Heart left ventricle (tissue), 16 donors: Measurements from ENCODE around the gene C2CD3. TPM values are rescaled to one million over a fixed set of nuclear protein-coding genes. Genes with fewer than 3 reads are reported as not detected.
A peak's percentile ranks its signal among the peaks of the same experiment; 100 is the strongest.

Experiments used
- ATAC-seq, 4 donors: fragments of 200-7000 bp; cut with Tn5 transposase; one replicate each; pipeline ENCODE4 v1.9.1; 2020 to 2022; ENCODE audit warnings: moderate library complexity in 4 of 4, mild to moderate bottlenecking in 3 of 4, moderate number of reproducible peaks in 1 of 4
- DNase-seq, 5 donors: peaks; one replicate each; pipeline ENCODE4 v3.0.0-alpha.2; 2020
- H3K27ac ChIP-seq, 12 donors: fragments of 200-600 bp; sonication (generic) in 4 of 12; one replicate each; pipeline versions ENCODE4 v1.5.0 to v1.8.0; 2016 to 2022; ENCODE audit warnings: mild to moderate bottlenecking in 2 of 12
- H3K27me3 ChIP-seq, 9 donors: fragments of 200-600 bp; sonication (generic) in 2 of 9; one replicate each; pipeline versions ENCODE4 v1.5.1 to v1.8.0; 2016 to 2022; ENCODE audit warnings: mild to moderate bottlenecking in 3 of 9
- H3K36me3 ChIP-seq, 9 donors: fragments of 200-600 bp; sonication (generic) in 2 of 9; one replicate each; pipeline versions ENCODE4 v1.5.0 to v1.8.0; 2018 to 2022; ENCODE audit warnings: mild to moderate bottlenecking in 2 of 9
- H3K4me1 ChIP-seq, 12 donors: fragments of 200-600 bp; sonication (generic) in 4 of 12; one replicate each; pipeline versions ENCODE4 v1.5.0 to v1.8.0; 2016 to 2022; ENCODE audit warnings: mild to moderate bottlenecking in 3 of 12
- H3K4me3 ChIP-seq, 12 donors: fragments of 200-600 bp; sonication (generic) in 4 of 12; one replicate each; pipeline versions ENCODE4 v1.5.0 to v1.8.0; 2017 to 2022; ENCODE audit warnings: mild to moderate bottlenecking in 9 of 12, moderate library complexity in 4 of 12
- H3K9me3 ChIP-seq, 12 donors: fragments of 200-600 bp; sonication (generic) in 4 of 12; one replicate each; pipeline versions ENCODE4 v1.5.0 to v1.8.0; 2016 to 2022; ENCODE audit warnings: mild to moderate bottlenecking in 1 of 12
- POLR2A ChIP-seq, 2 donors: fragments of 450-650 bp; IDR thresholded peaks; one replicate each; pipeline ENCODE4 v1.6.1; 2017; ENCODE audit warnings: antibody characterized with exemption in 2 of 2, mild to moderate bottlenecking in 2 of 2, moderate library complexity in 2 of 2
- WGBS, 4 donors: extraction: QIAGEN DNeasy Blood & Tissue Kit in 2 of 4; methylation state at CpG; one replicate each; pipeline versions ENCODE4 v1.1.5 to v1.1.7; 2013 to 2018; 5-methylcytosine and 5-hydroxymethylcytosine counted together
- intact Hi-C, 10 donors: fragments of 100-400 bp; cut with DNase I; formaldehyde crosslinking; loops; one replicate each; pipeline versions ENCODE4 v1.11.1 to v1.14.2; 2022
- polyA plus RNA-seq, 2 donors: library from polyadenylated mRNA; stranded (reverse); fragments of 200-250 nt; gene quantifications; one replicate each; pipeline ENCODE4 v1.2.3, GENCODE V29; 2013
- total RNA-seq, 9 donors: library from RNA; depleted of rRNA in 2 of 9; stranded (reverse); fragments of >200 nt in 2 of 9; fragmentation: NEBNext Ultra II Directional in 3 of 9; extraction: Animal tissue kit (Norgen Biotek cat#: 25700) in 3 of 9; gene quantifications; one replicate each; pipeline versions ENCODE4 v1.1.0 to v1.2.4, GENCODE V29; 2016 to 2023
- TF ChIP-seq, protein P1 (sequence below), 12 donors: fragments of 200-600 bp; sonication (generic) in 4 of 12; IDR thresholded peaks; one replicate each; pipeline versions ENCODE4 v1.5.0 to v1.8.0; 2018 to 2022; ENCODE audit warnings: antibody characterized with exemption in 12 of 12, mild to moderate bottlenecking in 5 of 12
- donor health status: ischemic (EF 13 %, LVEDD 7.1; RV severe dilation, severe dysfunction).
- donor health status: healthy with polysubstance abuse.
- donor health status: DM: no; HTN: yes; CAD: no.
- donor health status: DM: no; HTN: no; CAD: no.
- donor health status: ischemic (EF 25% LVEDD 6.9; RV normal size, moderate dysfunction).
- donor health status: ischemic (EF 25% LVEDD 5.7; RV mildly dilated, moderate dysfunction).
- donor health status: healthy.
- donor health status: DM: yes; HTN: yes; CAD: no.
- donor health status: ischemic (EF 35%, LVEDD 5.7; RV mildly dilated, moderate dysfunction).
- donor health status: nonischemic (EF 11% LVEDD 7.7; RV severe dilation, severe dysfunction).
- donor health status: DM: yes; HTN: yes; CAD: no.
- donor health status: PGD.
- donor health status: ischemic (EF 29% LVEDD 5.4; RV normal size, mild dysfunction).
- donor health status: nonischemic (EF 23%, LVEDD 6.1; RV moderate dilation, normal function).

The C2CD3 gene
- total and polyA plus RNA-seq, 11 donors = 6.5 to 18.7 (median 12.5) TPM

DNA sequence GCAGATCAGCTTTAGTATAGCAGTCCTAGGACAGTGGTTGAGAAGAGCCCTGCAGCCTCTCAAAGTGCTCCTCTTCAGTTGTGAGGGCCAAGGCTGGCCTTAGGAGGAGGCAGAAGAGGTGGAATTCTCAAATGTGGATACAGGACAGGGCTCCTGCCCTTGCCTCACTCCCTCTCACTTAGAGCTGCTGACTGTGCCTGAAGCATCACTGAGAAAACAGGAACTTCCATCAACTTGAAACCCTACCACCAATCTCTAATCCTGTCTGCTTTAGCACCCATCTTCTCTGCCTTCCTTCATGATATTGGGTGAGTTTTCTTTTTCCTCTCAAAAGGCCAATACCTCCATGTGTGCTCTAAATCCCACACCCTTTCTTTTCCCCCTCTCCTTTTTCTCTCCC lies 147.5 kb downstream of the C2CD3 start:
- peaks cover 0 to 87% (median 18%) of the 10 kb centered on the region in 12 donors for H3K4me1 ChIP-seq
- no peak for TF ChIP-seq POLR2A (IDR thresholded peaks at IDR 0.05)
- TF ChIP-seq, protein P1, sequence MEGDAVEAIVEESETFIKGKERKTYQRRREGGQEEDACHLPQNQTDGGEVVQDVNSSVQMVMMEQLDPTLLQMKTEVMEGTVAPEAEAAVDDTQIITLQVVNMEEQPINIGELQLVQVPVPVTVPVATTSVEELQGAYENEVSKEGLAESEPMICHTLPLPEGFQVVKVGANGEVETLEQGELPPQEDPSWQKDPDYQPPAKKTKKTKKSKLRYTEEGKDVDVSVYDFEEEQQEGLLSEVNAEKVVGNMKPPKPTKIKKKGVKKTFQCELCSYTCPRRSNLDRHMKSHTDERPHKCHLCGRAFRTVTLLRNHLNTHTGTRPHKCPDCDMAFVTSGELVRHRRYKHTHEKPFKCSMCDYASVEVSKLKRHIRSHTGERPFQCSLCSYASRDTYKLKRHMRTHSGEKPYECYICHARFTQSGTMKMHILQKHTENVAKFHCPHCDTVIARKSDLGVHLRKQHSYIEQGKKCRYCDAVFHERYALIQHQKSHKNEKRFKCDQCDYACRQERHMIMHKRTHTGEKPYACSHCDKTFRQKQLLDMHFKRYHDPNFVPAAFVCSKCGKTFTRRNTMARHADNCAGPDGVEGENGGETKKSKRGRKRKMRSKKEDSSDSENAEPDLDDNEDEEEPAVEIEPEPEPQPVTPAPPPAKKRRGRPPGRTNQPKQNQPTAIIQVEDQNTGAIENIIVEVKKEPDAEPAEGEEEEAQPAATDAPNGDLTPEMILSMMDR (IDR thresholded peaks at IDR 0.05) = no peak
- no peaks in the 10 kb centered on the region for H3K9me3 ChIP-seq
- H3K27ac ChIP-seq = peak overlapping the region in 3 of 12 donors; percentile 15 to 97 (median 46)
- H3K36me3 ChIP-seq = peaks cover 0 to 34% (median 0%) of the 10 kb centered on the region in 9 donors
- no peaks in the 10 kb centered on the region for H3K27me3 ChIP-seq
- no peak overlapping the region for H3K4me3 ChIP-seq
- ATAC-seq (no peak), DNase-seq (no peak)
- intact Hi-C loops = loop anchor here in 2 of 10 donors (5.0 to 10.0 kb wide), 2 partner anchors 41 to 58 kb away; partner anchors contain the start of gene UCP2 (in 1 of the 2)

DNA sequence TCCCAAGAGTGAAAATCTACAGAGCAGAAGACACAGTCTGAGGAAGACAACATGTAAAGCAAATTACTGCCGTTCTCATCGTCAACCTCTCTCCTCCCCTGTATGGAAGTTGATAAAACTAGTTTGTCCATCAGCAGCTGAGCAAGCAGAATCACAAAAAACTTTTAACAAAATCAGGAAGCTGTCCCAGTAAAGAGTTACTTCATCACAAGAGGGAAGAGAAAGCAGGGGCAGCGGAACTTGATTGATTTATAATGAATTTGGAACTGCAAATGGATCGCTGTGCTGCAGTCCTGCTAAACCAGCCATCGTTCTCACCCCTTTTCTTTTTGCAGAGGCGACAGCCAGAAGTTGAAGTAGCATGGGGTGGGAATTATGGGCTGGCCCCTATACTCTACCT lies 148.3 kb downstream of the C2CD3 start:
- Histone ChIP-seq H3K27ac (peak overlapping the region in 2 of 12 donors; percentile 46 to 97), H3K27me3 (no peaks in the 10 kb centered on the region), H3K9me3 (no peaks in the 10 kb centered on the region), H3K36me3 (peaks cover 0 to 28% (median 0%) of the 10 kb centered on the region in 9 donors), H3K4me1 (peaks cover 0 to 94% (median 25%) of the 10 kb centered on the region in 12 donors), H3K4me3 (no peak overlapping the region)
- DNase-seq = no peak
- ATAC-seq = no peak
- WGBS, 4 donors = 90 to 93% (median 91%) methylated on average over 6 of the region's 6 CpGs
- TF ChIP-seq, protein P1 (IDR thresholded peaks at IDR 0.05) = no peak
- no peak for TF ChIP-seq POLR2A (IDR thresholded peaks at IDR 0.05)
- intact Hi-C loops = loop anchor here in 2 of 10 donors (5.0 to 10.0 kb wide), 2 partner anchors 40 to 58 kb away; partner anchors contain the start of gene UCP2 (in 1 of the 2)

- H3K36me3 ChIP-seq = peaks cover 0 to 26% (median 3%) of the 10 kb centered on the region in 9 donors
- H3K27me3 ChIP-seq = no peaks in the 10 kb centered on the region
- WGBS, 4 donors = 97 to 99% (median 99%) methylated on average over 6 of the region's 6 CpGs
- H3K9me3 ChIP-seq = no peaks in the 10 kb centered on the region
- no peak overlapping the region for H3K4me3 ChIP-seq
- peaks cover 0 to 98% (median 27%) of the 10 kb centered on the region in 12 donors for H3K4me1 ChIP-seq
- ATAC-seq (no peak), DNase-seq (no peak)
- intact Hi-C loops = loop anchor here in 2 of 10 donors (5.0 to 10.0 kb wide), 2 partner anchors 40 to 57 kb away; partner anchors contain the start of gene UCP2 (in 1 of the 2)
- TF ChIP-seq POLR2A (IDR thresholded peaks at IDR 0.05) = no peak
- TF ChIP-seq, protein P1 (IDR thresholded peaks at IDR 0.05) = no peak
- peak overlapping the region in 1 of 12 donors; percentile 97 for H3K27ac ChIP-seq
These were observed 148.8 kb downstream of the C2CD3 start for GRCh38 chr11:74021998-74022397.

DNA sequence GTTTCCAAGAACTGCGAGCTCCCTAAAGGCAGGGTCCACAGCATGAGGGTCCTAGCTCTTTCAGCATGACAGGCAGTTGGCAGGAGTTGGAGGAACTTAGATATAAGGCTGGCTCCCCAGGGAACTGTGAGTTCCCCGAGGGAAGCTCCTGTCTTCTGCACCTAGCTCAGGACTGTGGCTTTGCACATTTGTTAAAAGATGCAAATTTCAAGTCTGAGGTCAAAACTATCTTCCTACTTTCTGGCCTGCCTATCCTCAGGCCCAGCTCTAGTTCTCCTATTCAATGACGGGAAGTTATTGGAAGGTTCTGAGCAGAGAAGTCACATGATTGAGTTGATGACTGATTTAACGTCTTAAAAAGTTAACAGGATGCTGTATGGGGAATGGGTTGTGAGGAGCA lies 150.3 kb downstream of the C2CD3 start:
- DNase-seq = no peak
- H3K9me3 ChIP-seq = no peaks in the 10 kb centered on the region
- TF ChIP-seq POLR2A (IDR thresholded peaks at IDR 0.05) = no peak
- H3K4me3 ChIP-seq = no peak overlapping the region
- H3K4me1 ChIP-seq = peaks cover 0 to 84% (median 27%) of the 10 kb centered on the region in 12 donors
- intact Hi-C loops = loop anchor here in 2 of 10 donors (5.0 to 10.0 kb wide), 2 partner anchors 38 to 56 kb away; partner anchors contain the start of gene UCP2 (in 1 of the 2)
- no peak for ATAC-seq
- 83 to 90% (median 84%) methylated on average over 4 of the region's 4 CpGs for WGBS, 4 donors
- H3K27ac ChIP-seq = peak overlapping the region in 6 of 12 donors; percentile 83 to 97 (median 89)
- no peaks in the 10 kb centered on the region for H3K27me3 ChIP-seq
- peaks cover 0 to 27% (median 3%) of the 10 kb centered on the region in 9 donors for H3K36me3 ChIP-seq
